22Rv1 (cell line): ENCODE data around the gene MAD1L1.

Experiments used
- CTCF ChIP-seq: fragments of 450-650 bp; IDR thresholded peaks from 2 replicates; pipeline ENCODE4 v1.5.1; 2017; ENCODE audit warnings: mild to moderate bottlenecking
- ZFX ChIP-seq: fragments of 450-650 bp; IDR thresholded peaks from 2 replicates; pipeline ENCODE4 v1.6.1; 2017; ENCODE audit warnings: antibody characterized with exemption, borderline replicate concordance

GRCh38 chr7:2055956-2056355 is 176.8 kb downstream of the MAD1L1 start:
- TF ChIP-seq CTCF (no peak), ZFX (no peak)
